K562 (cell line): Measurements from ENCODE around the gene RAX. TPM values are rescaled to one million over a fixed set of nuclear protein-coding genes. Genes with fewer than 3 reads are reported as not detected.

Source experiments
- ATAC-seq: fragments of 200-7000 bp; cut with Tn5 transposase; 3 replicates; pipeline ENCODE4 v1.9.1; 2020; ENCODE audit warnings: moderate library complexity
- BruUV-seq: library from RNA; stranded (reverse); fragments of 400-500 nt; replicated peaks from 2 replicates; lab custom pipeline; 2021; lab: Mats Ljungman, UMichigan
- CTCF ChIA-PET: fragments of 300-600 bp; formaldehyde crosslinking; extraction: SDS; loops from one replicate; lab custom pipeline; 2021; ENCODE audit warnings: low intra/inter-chr PET ratio; lab: Yijun Ruan, JAX
- POLR2A ChIA-PET: fragments of 300-600, 350-650 bp; sonication (Branson Sonifier 250); formaldehyde crosslinking; extraction: SDS; loops from one replicate; lab custom pipeline; 2021; ENCODE audit warnings: antibody characterized with exemption, inconsistent platforms; lab: Yijun Ruan, JAX
- DNase-seq, 4 experiments: peaks; one replicate each; pipeline versions ENCODE4 v3.0.0 to v3.0.0-alpha.2; 2011 to 2018; ENCODE audit warnings: low spot score in 3 of 4, mixed read lengths in 3 of 4; ENCODE audit errors: extremely low read depth in 1 of 4
- FAIRE-seq: peaks from 2 replicates; lab custom pipeline; 2011; peaks lifted over from hg19 to GRCh38; lab: Jason Lieb, UNC
- H2AFZ ChIP-seq: 2 replicates; pipeline ENCODE4 v1.6.0; 2011; ENCODE audit warnings: low read depth, low read length, control low read depth, inconsistent platforms
- H3K27ac ChIP-seq: fragments of 200-600 bp; 3 replicates; pipeline ENCODE4 v1.8.0; 2011; ENCODE audit warnings: low read depth, mild to moderate bottlenecking, control low read depth, inconsistent platforms, low read length, moderate library complexity, mixed read lengths; ENCODE audit errors: extremely low read depth
- H3K27me3 ChIP-seq, 2 experiments: fragments of 300-600 bp in 1 of 2; 2 replicates in 1 of 2; 3 replicates in 1 of 2; pipeline versions ENCODE4 v1.6.0 to v1.8.0; 2011; ENCODE audit warnings: inconsistent platforms in 2 of 2, low read length in 2 of 2, mild to moderate bottlenecking in 1 of 2, mixed read lengths in 1 of 2, moderate library complexity in 1 of 2; ENCODE audit not compliant: control insufficient read depth in 2 of 2, insufficient read depth in 2 of 2
- H3K36me3 ChIP-seq: fragments of 300-600 bp; 3 replicates; pipeline ENCODE4 v1.8.0; 2011; ENCODE audit warnings: mild to moderate bottlenecking, low read length, inconsistent platforms; ENCODE audit not compliant: control insufficient read depth, insufficient read depth
- H3K4me1 ChIP-seq, 2 experiments: fragments of 200-600 bp in 1 of 2; replicated peaks in 1 of 2; 2 replicates in 1 of 2; 3 replicates in 1 of 2; pipeline versions ENCODE4 v1.5.1 to v1.8.0; 2011; ENCODE audit warnings: inconsistent platforms in 2 of 2, low read length in 2 of 2, mild to moderate bottlenecking in 1 of 2, mixed read lengths in 1 of 2, moderate library complexity in 1 of 2; ENCODE audit not compliant: control insufficient read depth in 2 of 2, insufficient read depth in 2 of 2
- H3K4me2 ChIP-seq: 2 replicates; pipeline ENCODE4 v1.6.1; 2011; ENCODE audit warnings: low read length, control low read depth, inconsistent platforms, mixed read lengths; ENCODE audit not compliant: insufficient read depth
- H3K4me3 ChIP-seq: fragments of 200-600 bp; sonication (generic), shearing (Covaris generic); 2 replicates; pipeline ENCODE4 v1.5.1; 2016; ENCODE audit warnings: control low read depth, inconsistent platforms
- H3K79me2 ChIP-seq: fragments of 200-600 bp; 3 replicates; pipeline ENCODE4 v1.8.0; 2011; ENCODE audit warnings: low read length, inconsistent platforms; ENCODE audit not compliant: control insufficient read depth, insufficient read depth
- H3K9ac ChIP-seq, 2 experiments: 2 replicates each; pipeline versions ENCODE4 v1.6.0 to v1.6.1; 2011; ENCODE audit warnings: low read depth in 2 of 2, low read length in 2 of 2, control low read depth in 1 of 2, inconsistent platforms in 1 of 2, mild to moderate bottlenecking in 1 of 2, mixed read lengths in 1 of 2; ENCODE audit not compliant: insufficient read depth in 1 of 2
- H3K9me1 ChIP-seq: one replicate; pipeline ENCODE4 v1.6.0; 2011; ENCODE audit warnings: inconsistent platforms, mild to moderate bottlenecking, low read length, moderate library complexity; ENCODE audit not compliant: control insufficient read depth, insufficient read depth
- H3K9me3 ChIP-seq: replicated peaks from 2 replicates; pipeline ENCODE4 v1.5.1; 2011; ENCODE audit warnings: low read depth, low read length, inconsistent platforms; ENCODE audit not compliant: control insufficient read depth, insufficient read depth
- H4K20me1 ChIP-seq: replicated peaks from 2 replicates; pipeline ENCODE4 v1.6.1; 2011; ENCODE audit warnings: low read length, inconsistent platforms, mixed read lengths; ENCODE audit not compliant: control insufficient read depth, insufficient read depth
- ARID1B ChIP-seq: fragments of 450-650 bp; IDR thresholded peaks from 2 replicates; pipeline ENCODE4 v1.6.1; 2016; ENCODE audit warnings: antibody characterized with exemption, mild to moderate bottlenecking, inconsistent platforms
- BMI1 ChIP-seq: fragments of 150-350 bp; IDR thresholded peaks from 2 replicates; pipeline ENCODE4 v1.6.1; 2014; ENCODE audit warnings: low read length
- KAT7 ChIP-seq: sonication (generic); formaldehyde crosslinking; IDR thresholded peaks from 2 replicates; pipeline ENCODE4 v1.8.0; 2022; ENCODE audit warnings: missing genetic modification reagents, mild to moderate bottlenecking, borderline replicate concordance
- MCM5 ChIP-seq: fragments of 450-650 bp; IDR thresholded peaks from 2 replicates; pipeline ENCODE4 v1.6.1; 2016; ENCODE audit warnings: low read depth
- MEIS2 ChIP-seq: fragments of 450-650 bp; IDR thresholded peaks from 2 replicates; pipeline ENCODE4 v1.6.1; 2014; ENCODE audit warnings: mild to moderate bottlenecking; ENCODE audit not compliant: partially characterized antibody
- PTBP1 ChIP-seq: fragments of 200-400 bp; formaldehyde crosslinking; IDR thresholded peaks from 2 replicates; pipeline ENCODE4 v1.6.1; 2017; ENCODE audit warnings: low read depth, low read length
- THRAP3 ChIP-seq: fragments of 450-650 bp; IDR thresholded peaks from 2 replicates; pipeline ENCODE4 v1.6.1; 2016; ENCODE audit warnings: mild to moderate bottlenecking, inconsistent platforms, borderline replicate concordance
- ZC3H11A ChIP-seq: IDR thresholded peaks from 2 replicates; pipeline ENCODE4 v1.6.1; 2012; ENCODE audit warnings: low read depth, low read length, improper control_type of control experiment
- WGBS: fragments of 100-300 bp; shearing (Covaris generic); methylation state at CpG from one replicate; pipeline ENCODE4 v1.1.6; 2016; ENCODE audit warnings: low coverage, mixed read lengths; ENCODE audit not compliant: insufficient coverage; ENCODE audit errors: missing lambda C conversion rate; 5-methylcytosine and 5-hydroxymethylcytosine counted together
- in situ Hi-C: fragments of 300-500 bp; cut with MboI; formaldehyde crosslinking; loops from 4 replicates; pipeline ENCODE4 v1.15.0; 2018; ENCODE audit warnings: inconsistent platforms, mixed read lengths
- intact Hi-C: fragments of 100-400 bp; cut with micrococcal nuclease; formaldehyde crosslinking; loops from 2 replicates; pipeline ENCODE4 v1.14.2; 2022
- polyA plus RNA-seq, 8 experiments: library from polyadenylated mRNA; depleted of rRNA in 4 of 8; stranded (reverse) in 5 of 8; unstranded in 3 of 8; fragments of >200 nt; fragmentation: Nextera tagmentation in 2 of 8; fragmentation: Illumina TruSeq in 1 of 8; extraction: Ambion mirVana in 2 of 8; extraction: Trizol in 1 of 8; gene quantifications; 2 replicates each; pipeline versions ENCODE4 v1.2.1 to v1.2.3, GENCODE V29; 2011 to 2014; ENCODE audit warnings: inconsistent platforms in 1 of 8, missing spikeins in 1 of 8
- total RNA-seq, 7 experiments: library from RNA; depleted of rRNA in 6 of 7; stranded (reverse); fragments of >200 nt in 6 of 7; fragmentation: Illumina TruSeq in 2 of 7; extraction: Trizol in 2 of 7; gene quantifications; 2 replicates each; pipeline versions ENCODE4 v1.2.1 to v1.2.3, GENCODE V29; 2011 to 2021; ENCODE audit warnings: low replicate concordance in 1 of 7
- TF ChIP-seq, protein P1 (sequence below), 2 experiments: fragments of 450-650 bp; IDR thresholded peaks; 2 replicates each; pipeline ENCODE4 v1.6.1; 2016; ENCODE audit warnings: mild to moderate bottlenecking in 2 of 2, borderline replicate concordance in 1 of 2, low read depth in 1 of 2, moderate library complexity in 1 of 2

RAX gene
- total and polyA plus RNA-seq, 9 of the 15 experiments (the other 6 are each of a cell fraction or from before 2014, with no cell fraction given), result not detected

DNA sequence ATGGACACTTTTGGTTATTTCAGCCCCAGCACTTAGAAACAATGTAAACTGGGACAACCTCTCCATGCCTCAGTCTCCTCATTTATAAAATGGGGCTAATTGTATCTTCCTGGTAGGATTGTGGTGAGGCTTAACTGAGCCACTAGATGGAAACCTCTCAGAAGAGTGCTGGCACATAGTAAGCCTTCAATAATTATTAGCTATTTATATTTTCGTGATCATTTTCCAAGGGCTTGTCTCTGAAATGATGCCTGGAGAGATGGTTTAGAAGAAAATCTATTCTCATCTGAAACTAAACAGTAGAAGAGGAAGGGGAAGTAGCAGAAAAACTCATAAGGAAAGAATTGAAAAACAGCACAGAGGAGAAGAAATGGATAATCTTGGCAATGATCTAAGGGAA is 6.8 kb downstream of the RAX start:
- H3K4me3 ChIP-seq, result no peak overlapping the region
- H3K79me2 ChIP-seq, result no peaks in the 10 kb centered on the region
- H3K27ac ChIP-seq, result no peak overlapping the region
- no peaks in the 10 kb centered on the region for H3K9me3 ChIP-seq
- H4K20me1 ChIP-seq, result no peaks in the 10 kb centered on the region
- in situ Hi-C loops (no loop called here), intact Hi-C loops (no loop called here)
- WGBS, result 0% methylated on average over 1 of the region's 1 CpG
- H3K4me2 ChIP-seq, result no peak overlapping the region
- ATAC-seq (no peak), DNase-seq (no peak), FAIRE-seq (no peak)
- H3K9me1 ChIP-seq, result no peaks in the 10 kb centered on the region
- TF ChIP-seq, protein P1, sequence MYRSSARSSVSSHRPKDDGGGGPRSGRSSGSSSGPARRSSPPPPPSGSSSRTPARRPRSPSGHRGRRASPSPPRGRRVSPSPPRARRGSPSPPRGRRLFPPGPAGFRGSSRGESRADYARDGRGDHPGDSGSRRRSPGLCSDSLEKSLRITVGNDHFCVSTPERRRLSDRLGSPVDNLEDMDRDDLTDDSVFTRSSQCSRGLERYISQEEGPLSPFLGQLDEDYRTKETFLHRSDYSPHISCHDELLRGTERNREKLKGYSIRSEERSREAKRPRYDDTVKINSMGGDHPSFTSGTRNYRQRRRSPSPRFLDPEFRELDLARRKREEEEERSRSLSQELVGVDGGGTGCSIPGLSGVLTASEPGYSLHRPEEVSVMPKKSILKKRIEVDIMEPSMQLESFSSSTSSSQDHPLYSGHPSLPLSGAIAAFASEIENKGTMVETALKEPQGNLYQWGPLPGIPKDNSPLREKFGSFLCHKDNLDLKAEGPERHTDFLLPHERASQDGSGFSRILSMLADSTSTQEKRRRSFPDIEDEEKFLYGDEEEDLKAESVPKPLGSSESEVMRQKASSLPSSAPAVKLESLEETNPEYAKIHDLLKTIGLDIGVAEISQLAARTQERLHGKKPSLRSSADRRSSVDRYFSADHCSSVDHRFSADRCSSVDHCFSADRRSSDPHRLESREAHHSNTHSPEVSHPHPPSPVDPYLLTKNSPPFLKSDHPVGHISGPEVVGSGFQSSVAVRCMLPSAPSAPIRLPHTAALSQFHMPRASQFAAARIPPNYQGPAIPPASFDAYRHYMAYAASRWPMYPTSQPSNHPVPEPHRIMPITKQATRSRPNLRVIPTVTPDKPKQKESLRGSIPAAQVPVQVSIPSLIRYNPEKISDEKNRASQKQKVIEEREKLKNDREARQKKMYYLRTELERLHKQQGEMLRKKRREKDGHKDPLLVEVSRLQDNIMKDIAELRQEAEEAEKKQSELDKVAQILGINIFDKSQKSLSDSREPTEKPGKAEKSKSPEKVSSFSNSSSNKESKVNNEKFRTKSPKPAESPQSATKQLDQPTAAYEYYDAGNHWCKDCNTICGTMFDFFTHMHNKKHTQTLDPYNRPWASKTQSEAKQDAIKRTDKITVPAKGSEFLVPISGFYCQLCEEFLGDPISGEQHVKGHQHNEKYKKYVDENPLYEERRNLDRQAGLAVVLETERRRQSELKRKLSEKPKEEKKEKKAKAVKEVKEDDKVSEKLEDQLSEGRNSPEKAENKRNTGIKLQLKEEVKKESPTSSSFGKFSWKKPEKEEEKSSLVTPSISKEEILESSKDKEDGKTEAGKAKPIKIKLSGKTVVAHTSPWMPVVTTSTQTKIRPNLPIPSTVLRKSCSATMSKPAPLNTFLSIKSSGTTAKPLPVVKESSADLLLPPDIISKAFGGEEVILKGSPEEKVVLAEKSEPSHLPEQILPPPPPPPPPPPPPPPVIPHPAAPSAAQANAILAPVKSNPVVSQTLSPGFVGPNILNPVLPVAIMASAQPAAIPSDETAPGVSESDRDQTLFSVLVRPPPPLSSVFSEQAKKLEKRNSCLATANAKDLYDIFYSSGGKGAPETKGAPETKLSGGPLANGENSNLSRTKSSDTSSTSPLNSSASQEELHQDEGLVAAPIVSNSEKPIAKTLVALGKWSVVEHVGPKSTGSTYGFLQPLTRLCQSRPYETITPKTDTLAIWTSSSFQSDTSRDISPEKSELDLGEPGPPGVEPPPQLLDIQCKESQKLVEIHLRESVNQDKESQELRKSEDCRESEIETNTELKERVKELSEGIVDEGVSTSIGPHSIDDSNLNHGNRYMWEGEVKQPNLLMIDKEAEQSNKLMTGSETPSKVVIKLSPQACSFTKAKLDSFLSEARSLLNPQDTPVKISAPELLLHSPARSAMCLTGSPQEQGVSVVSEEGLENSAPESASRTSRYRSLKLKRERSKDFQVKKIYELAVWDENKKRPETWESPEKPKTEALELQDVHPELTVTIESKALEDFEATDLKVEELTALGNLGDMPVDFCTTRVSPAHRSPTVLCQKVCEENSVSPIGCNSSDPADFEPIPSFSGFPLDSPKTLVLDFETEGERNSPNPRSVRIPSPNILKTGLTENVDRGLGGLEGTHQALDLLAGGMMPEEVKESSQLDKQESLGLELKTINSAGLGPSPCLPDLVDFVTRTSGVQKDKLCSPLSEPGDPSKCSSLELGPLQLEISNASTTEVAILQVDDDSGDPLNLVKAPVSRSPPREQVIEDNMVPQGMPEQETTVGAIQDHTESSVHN (IDR thresholded peaks at IDR 0.05; ENCODE audit: borderline replicate concordance in 1 of 2, low read depth in 1 of 2), result no peak
- TF ChIP-seq THRAP3 (no peak), ARID1B (no peak), MEIS2 (no peak), BMI1 (no peak), PTBP1 (no peak), MCM5 (no peak), KAT7 (CRISPR knock-in tag) (no peak), ZC3H11A (no peak)
- H3K27me3 ChIP-seq, result peaks cover 3 to 40% of the 10 kb centered on the region in 2 experiments; a peak in 3 of 5 replicates
- H3K36me3 ChIP-seq, result no peaks in the 10 kb centered on the region
- H3K9ac ChIP-seq, result no peak overlapping the region
- H3K4me1 ChIP-seq, result peaks cover 0 to 21% of the 10 kb centered on the region in 2 experiments; a peak in 2 of 5 replicates
- ChIA-PET POLR2A (interaction anchor here (1.5 kb wide), 1 partner anchor 16 kb away, joined by 3 read pairs; no protein-coding TSS in a partner anchor), CTCF (no interaction called here)
- BruUV-seq, result no TSS peak
- H2AFZ ChIP-seq, result no peak overlapping the region
